NCI-H2196 treated with DMSO at 0.1 percent for 48 hours (cell line): ENCODE results near the gene SPATA2L.
"Not testable (repeated sequence)": the region's sequence is repeated elsewhere in the genome, so short reads cannot be mapped to it uniquely, and the experiment has no call there.

Source experiments
- DNase-seq: peaks from one replicate; lab custom pipeline; 2025; ENCODE audit not compliant: unreplicated experiment; lab: John Stamatoyannopoulos, UW

The SPATA2L gene

GRCh38 chr16:89691986-89692569 lies 9.4 kb downstream of the SPATA2L start:
- DNase-seq, result no peak

- no peak for DNase-seq
Observed at GRCh38 chr16:89691231-89691985, 10.1 kb downstream of the SPATA2L start.

- DNase-seq, result no peak
Observed at GRCh38 chr16:89690392-89690901, 11.1 kb downstream of the SPATA2L start.

GRCh38 chr16:89689621-89690020 lies 11.9 kb downstream of the SPATA2L start:
- DNase-seq, result not testable (repeated sequence)

- DNase-seq, result no peak
Observed at GRCh38 chr16:89689142-89689541, 12.4 kb downstream of the SPATA2L start.

GRCh38 chr16:89688395-89688794 lies 13.1 kb downstream of the SPATA2L start:
- no peak for DNase-seq

- DNase-seq, result no peak
Observed at GRCh38 chr16:89687092-89687940, 14.2 kb downstream of the SPATA2L start.

- DNase-seq, result peak; percentile 48
Observed at GRCh38 chr16:89686520-89687091, 14.9 kb downstream of the SPATA2L start, which contains the start of gene CDK10. Gene CDK10, plus strand, starts transcription at chr16:89686689. Its CDS starts 22 bp downstream, at chr16:89686711.

GRCh38 chr16:89685916-89686315 lies 15.6 kb downstream of the SPATA2L start:
- DNase-seq, result no peak

- DNase-seq, result no peak
Observed at GRCh38 chr16:89678258-89678657, 23.2 kb downstream of the SPATA2L start.

- no peak for DNase-seq
Observed at GRCh38 chr16:89672177-89672941, 29.1 kb downstream of the SPATA2L start.

GRCh38 chr16:89671565-89671964 lies 29.9 kb downstream of the SPATA2L start:
- not testable (repeated sequence) for DNase-seq

GRCh38 chr16:89670496-89671431 lies 30.7 kb downstream of the SPATA2L start:
- no peak for DNase-seq

GRCh38 chr16:89669755-89670154 lies 31.8 kb downstream of the SPATA2L start:
- DNase-seq, result no peak

- no peak for DNase-seq
Observed at GRCh38 chr16:89668790-89669158, 32.7 kb downstream of the SPATA2L start.

GRCh38 chr16:89667633-89668032 lies 33.9 kb downstream of the SPATA2L start:
- no peak for DNase-seq

GRCh38 chr16:89667000-89667399 lies 34.5 kb downstream of the SPATA2L start:
- DNase-seq, result not testable (repeated sequence)

GRCh38 chr16:89664238-89664637 lies 37.3 kb downstream of the SPATA2L start:
- DNase-seq, result not testable (repeated sequence)

- no peak for DNase-seq
Observed at GRCh38 chr16:89661215-89661614, 40.3 kb downstream of the SPATA2L start.
